Fibroblast of lung (primary cell): ENCODE results near the gene CPN2. TPM values are rescaled to one million over a fixed set of nuclear protein-coding genes. Genes with fewer than 3 reads are reported as not detected.
A peak's percentile ranks its signal among the peaks of the same experiment; 100 is the strongest.

Experiments
- DNase-seq, 2 donors: peaks; one replicate each; pipeline versions ENCODE4 v3.0.0 to v3.0.0-alpha.2; 2010; ENCODE audit warnings: low read depth in 2 of 2
- H2AFZ ChIP-seq: 2 replicates; pipeline ENCODE4 v1.5.1; 2012; ENCODE audit warnings: low read length, control low read depth, inconsistent platforms
- H3K27ac ChIP-seq: 2 replicates; pipeline ENCODE4 v1.5.1; 2011; ENCODE audit warnings: low read length, control low read depth; ENCODE audit not compliant: insufficient read depth
- H3K27me3 ChIP-seq: 2 replicates; pipeline ENCODE4 v1.5.1; 2011; ENCODE audit warnings: mild to moderate bottlenecking, low read length; ENCODE audit not compliant: control insufficient read depth, insufficient read depth
- H3K36me3 ChIP-seq: 2 replicates; pipeline ENCODE4 v1.5.1; 2011; ENCODE audit warnings: low read length; ENCODE audit not compliant: control insufficient read depth, insufficient read depth
- H3K4me1 ChIP-seq: 2 replicates; pipeline ENCODE4 v1.5.1; 2011; ENCODE audit warnings: low read length; ENCODE audit not compliant: control insufficient read depth, insufficient read depth; ENCODE audit errors: extremely low read depth
- H3K4me2 ChIP-seq: 2 replicates; pipeline ENCODE4 v1.5.1; 2011; ENCODE audit warnings: low read length, control low read depth; ENCODE audit not compliant: insufficient read depth; ENCODE audit errors: extremely low read depth
- H3K4me3 ChIP-seq, 4 experiments: fragments of 200-600 bp in 1 of 4; sonication (generic) in 1 of 4; replicated peaks in 1 of 4; 2 replicates each; pipeline ENCODE4 v1.5.1; 2011 to 2016; ENCODE audit warnings: low read length in 4 of 4, low read depth in 3 of 4, mild to moderate bottlenecking in 3 of 4, control low read depth in 2 of 4, inconsistent platforms in 1 of 4, mixed read lengths in 1 of 4; ENCODE audit not compliant: insufficient read depth in 1 of 4; ENCODE audit errors: control extremely low read depth in 1 of 4
- H3K79me2 ChIP-seq: 2 replicates; pipeline ENCODE4 v1.5.1; 2012; ENCODE audit warnings: mild to moderate bottlenecking, low read length, inconsistent platforms; ENCODE audit not compliant: control insufficient read depth, insufficient read depth
- H3K9ac ChIP-seq: 2 replicates; pipeline ENCODE4 v1.5.1; 2011; ENCODE audit warnings: mild to moderate bottlenecking, low read length, control low read depth; ENCODE audit not compliant: insufficient read depth
- H3K9me3 ChIP-seq: 2 replicates; pipeline ENCODE4 v1.5.1; 2012; ENCODE audit warnings: low read depth, low read length; ENCODE audit not compliant: control insufficient read depth, insufficient read depth
- H4K20me1 ChIP-seq: 2 replicates; pipeline ENCODE4 v1.5.1; 2011; ENCODE audit warnings: low read length; ENCODE audit not compliant: control insufficient read depth, insufficient read depth; ENCODE audit errors: extremely low read depth
- CTCF ChIP-seq, 2 donors: IDR thresholded peaks in 1 of 2; conservative IDR thresholded peaks in 1 of 2; 1 replicate in 1 of 2; 2 replicates in 1 of 2; pipeline ENCODE4 v1.5.1; 2011 to 2012; ENCODE audit warnings: low read length in 2 of 2, control low read depth in 1 of 2, inconsistent platforms in 1 of 2, low read depth in 1 of 2, mild to moderate bottlenecking in 1 of 2
- EZH2 ChIP-seq: IDR thresholded peaks from 2 replicates; pipeline ENCODE4 v1.5.1; 2012; ENCODE audit warnings: low read length, control low read depth, mild to moderate bottlenecking; ENCODE audit errors: missing control alignments
- polyA plus RNA-seq, 2 donors: library from polyadenylated mRNA; depleted of rRNA in 1 of 2; stranded (reverse) in 1 of 2; unstranded in 1 of 2; fragments of >200 nt; gene quantifications; 2 replicates each; pipeline ENCODE4 v1.2.1, GENCODE V29; 2011 to 2012; ENCODE audit warnings: missing spikeins in 1 of 2
- total RNA-seq: library from RNA; depleted of rRNA; stranded (reverse); fragments of >200 nt; gene quantifications from 2 replicates; pipeline ENCODE4 v1.2.1, GENCODE V29; 2014

CPN2 gene
- total and polyA plus RNA-seq, 2 donors (not counting 1 experiment from before 2014, with no cell fraction given): not detected

- DNase-seq: peak; percentile 64 to 85
- Histone ChIP-seq H3K27me3 (no peaks in the 10 kb centered on the region), H3K79me2 (no peaks in the 10 kb centered on the region), H3K9ac (no peak overlapping the region), H3K36me3 (no peaks in the 10 kb centered on the region), H3K4me1 (peaks cover 15% of the 10 kb centered on the region), H2AFZ (no peak overlapping the region), H3K9me3 (no peaks in the 10 kb centered on the region), H3K4me2 (no peak overlapping the region), H3K27ac (no peak overlapping the region), H4K20me1 (no peaks in the 10 kb centered on the region), H3K4me3 (no peak overlapping the region)
- TF ChIP-seq EZH2 (no peak), CTCF (conservative IDR thresholded peaks at IDR 0.05 in 1 of 2, IDR thresholded peaks at IDR 0.05 in 1 of 2; ENCODE audit: low read depth in 1 of 2, low read length in 2 of 2) (no peak)
These were observed 23.0 kb downstream of the CPN2 start for GRCh38 chr3:194328053-194328657.

- Histone ChIP-seq H3K27me3 (no peaks in the 10 kb centered on the region), H3K9me3 (no peaks in the 10 kb centered on the region), H3K27ac (no peak overlapping the region), H4K20me1 (no peaks in the 10 kb centered on the region), H3K4me2 (no peak overlapping the region), H3K4me3 (no peak overlapping the region), H3K4me1 (peaks cover 13% of the 10 kb centered on the region), H2AFZ (no peak overlapping the region), H3K36me3 (no peaks in the 10 kb centered on the region), H3K79me2 (no peaks in the 10 kb centered on the region), H3K9ac (no peak overlapping the region)
- DNase-seq: peak; percentile 57 to 63
- no peak for TF ChIP-seq EZH2
- no peak for TF ChIP-seq CTCF (conservative IDR thresholded peaks at IDR 0.05 in 1 of 2, IDR thresholded peaks at IDR 0.05 in 1 of 2; ENCODE audit: low read depth in 1 of 2, low read length in 2 of 2)
These were observed 23.7 kb downstream of the CPN2 start for GRCh38 chr3:194327218-194328052.

- TF ChIP-seq CTCF (conservative IDR thresholded peaks at IDR 0.05 in 1 of 2, IDR thresholded peaks at IDR 0.05 in 1 of 2; ENCODE audit: low read depth in 1 of 2, low read length in 2 of 2): no peak
- TF ChIP-seq EZH2: no peak
These were observed 24.2 kb downstream of the CPN2 start for GRCh38 chr3:194326968-194327217.

More at GRCh38 chr3:194326968-194327217, 24.2 kb downstream of the CPN2 start:
- no peak overlapping the region for H3K4me3 ChIP-seq
- peak in 1 of 2 donors; percentile 58 for DNase-seq
- H3K27ac ChIP-seq: no peak overlapping the region
- peaks cover 13% of the 10 kb centered on the region for H3K4me1 ChIP-seq
- H3K79me2 ChIP-seq: no peaks in the 10 kb centered on the region
- H3K27me3 ChIP-seq: no peaks in the 10 kb centered on the region
- H3K9ac ChIP-seq: no peak overlapping the region
- no peak overlapping the region for H2AFZ ChIP-seq
- no peak overlapping the region for H3K4me2 ChIP-seq
- no peaks in the 10 kb centered on the region for H3K9me3 ChIP-seq
- H3K36me3 ChIP-seq: no peaks in the 10 kb centered on the region
- H4K20me1 ChIP-seq: no peaks in the 10 kb centered on the region
